ENCODE data around the gene KCP.

DNA sequence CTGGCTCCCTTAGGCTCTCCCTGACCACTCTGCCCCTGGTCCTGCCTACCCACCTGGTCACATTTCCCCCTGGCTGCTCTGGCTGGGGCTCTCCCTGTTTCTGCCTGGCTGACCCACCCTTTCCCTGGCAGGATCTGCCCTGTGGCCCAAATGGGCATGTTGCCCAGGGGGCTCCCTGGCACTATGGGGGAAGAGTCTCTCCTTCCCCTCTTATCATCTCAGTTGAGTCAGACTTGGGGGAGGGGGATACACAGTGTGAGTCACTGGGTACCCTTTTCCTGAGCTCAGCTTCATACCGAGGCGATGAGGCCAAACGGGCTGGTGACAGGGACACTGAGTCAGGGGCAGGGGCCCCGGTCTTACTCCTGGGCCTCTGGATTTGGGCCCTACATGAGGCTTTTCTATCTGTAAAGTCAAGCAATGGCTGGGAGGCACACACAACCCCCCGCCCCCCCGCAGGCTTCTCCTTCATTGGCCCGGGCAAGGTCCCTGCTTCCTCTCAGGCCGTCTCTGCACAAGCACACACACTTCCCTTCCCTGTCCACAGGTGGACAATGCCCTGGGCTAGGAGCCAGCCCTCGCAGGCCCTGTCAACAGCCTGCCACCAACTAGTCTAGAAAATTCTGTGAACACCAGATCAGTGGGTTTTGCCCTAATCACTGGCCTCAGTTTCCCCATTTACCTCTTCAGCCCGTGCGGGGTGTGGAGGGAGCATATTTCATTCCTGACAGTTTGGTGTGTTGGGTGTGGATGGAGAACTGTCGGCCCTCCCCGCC, 80.9 kb downstream of the KCP start:
- TF ChIP-seq, protein P1, sequence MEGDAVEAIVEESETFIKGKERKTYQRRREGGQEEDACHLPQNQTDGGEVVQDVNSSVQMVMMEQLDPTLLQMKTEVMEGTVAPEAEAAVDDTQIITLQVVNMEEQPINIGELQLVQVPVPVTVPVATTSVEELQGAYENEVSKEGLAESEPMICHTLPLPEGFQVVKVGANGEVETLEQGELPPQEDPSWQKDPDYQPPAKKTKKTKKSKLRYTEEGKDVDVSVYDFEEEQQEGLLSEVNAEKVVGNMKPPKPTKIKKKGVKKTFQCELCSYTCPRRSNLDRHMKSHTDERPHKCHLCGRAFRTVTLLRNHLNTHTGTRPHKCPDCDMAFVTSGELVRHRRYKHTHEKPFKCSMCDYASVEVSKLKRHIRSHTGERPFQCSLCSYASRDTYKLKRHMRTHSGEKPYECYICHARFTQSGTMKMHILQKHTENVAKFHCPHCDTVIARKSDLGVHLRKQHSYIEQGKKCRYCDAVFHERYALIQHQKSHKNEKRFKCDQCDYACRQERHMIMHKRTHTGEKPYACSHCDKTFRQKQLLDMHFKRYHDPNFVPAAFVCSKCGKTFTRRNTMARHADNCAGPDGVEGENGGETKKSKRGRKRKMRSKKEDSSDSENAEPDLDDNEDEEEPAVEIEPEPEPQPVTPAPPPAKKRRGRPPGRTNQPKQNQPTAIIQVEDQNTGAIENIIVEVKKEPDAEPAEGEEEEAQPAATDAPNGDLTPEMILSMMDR (IDR thresholded peaks at IDR 0.05) = no peak
- TF ChIP-seq POLR2A (IDR thresholded peaks at IDR 0.05) = no peak

All from esophagus squamous epithelium (tissue), 4 donors.